ENCODE results near the gene CCK. TPM values are rescaled to one million over a fixed set of nuclear protein-coding genes. Genes with fewer than 3 reads are reported as not detected.

CCK gene
- total and polyA plus RNA-seq, 2 experiments from 2014 or later = 3.1 to 4.2 TPM

- no peak for TF ChIP-seq JUNB (IDR thresholded peaks at IDR 0.05; ENCODE audit: unreplicated experiment)
- TF ChIP-seq EZH2phosphoT487 (IDR thresholded peaks at IDR 0.05; ENCODE audit: unreplicated experiment) = no peak
- no peak for TF ChIP-seq EZH2 (IDR thresholded peaks at IDR 0.05; ENCODE audit: low read depth, unreplicated experiment)
- TF ChIP-seq, protein P1, sequence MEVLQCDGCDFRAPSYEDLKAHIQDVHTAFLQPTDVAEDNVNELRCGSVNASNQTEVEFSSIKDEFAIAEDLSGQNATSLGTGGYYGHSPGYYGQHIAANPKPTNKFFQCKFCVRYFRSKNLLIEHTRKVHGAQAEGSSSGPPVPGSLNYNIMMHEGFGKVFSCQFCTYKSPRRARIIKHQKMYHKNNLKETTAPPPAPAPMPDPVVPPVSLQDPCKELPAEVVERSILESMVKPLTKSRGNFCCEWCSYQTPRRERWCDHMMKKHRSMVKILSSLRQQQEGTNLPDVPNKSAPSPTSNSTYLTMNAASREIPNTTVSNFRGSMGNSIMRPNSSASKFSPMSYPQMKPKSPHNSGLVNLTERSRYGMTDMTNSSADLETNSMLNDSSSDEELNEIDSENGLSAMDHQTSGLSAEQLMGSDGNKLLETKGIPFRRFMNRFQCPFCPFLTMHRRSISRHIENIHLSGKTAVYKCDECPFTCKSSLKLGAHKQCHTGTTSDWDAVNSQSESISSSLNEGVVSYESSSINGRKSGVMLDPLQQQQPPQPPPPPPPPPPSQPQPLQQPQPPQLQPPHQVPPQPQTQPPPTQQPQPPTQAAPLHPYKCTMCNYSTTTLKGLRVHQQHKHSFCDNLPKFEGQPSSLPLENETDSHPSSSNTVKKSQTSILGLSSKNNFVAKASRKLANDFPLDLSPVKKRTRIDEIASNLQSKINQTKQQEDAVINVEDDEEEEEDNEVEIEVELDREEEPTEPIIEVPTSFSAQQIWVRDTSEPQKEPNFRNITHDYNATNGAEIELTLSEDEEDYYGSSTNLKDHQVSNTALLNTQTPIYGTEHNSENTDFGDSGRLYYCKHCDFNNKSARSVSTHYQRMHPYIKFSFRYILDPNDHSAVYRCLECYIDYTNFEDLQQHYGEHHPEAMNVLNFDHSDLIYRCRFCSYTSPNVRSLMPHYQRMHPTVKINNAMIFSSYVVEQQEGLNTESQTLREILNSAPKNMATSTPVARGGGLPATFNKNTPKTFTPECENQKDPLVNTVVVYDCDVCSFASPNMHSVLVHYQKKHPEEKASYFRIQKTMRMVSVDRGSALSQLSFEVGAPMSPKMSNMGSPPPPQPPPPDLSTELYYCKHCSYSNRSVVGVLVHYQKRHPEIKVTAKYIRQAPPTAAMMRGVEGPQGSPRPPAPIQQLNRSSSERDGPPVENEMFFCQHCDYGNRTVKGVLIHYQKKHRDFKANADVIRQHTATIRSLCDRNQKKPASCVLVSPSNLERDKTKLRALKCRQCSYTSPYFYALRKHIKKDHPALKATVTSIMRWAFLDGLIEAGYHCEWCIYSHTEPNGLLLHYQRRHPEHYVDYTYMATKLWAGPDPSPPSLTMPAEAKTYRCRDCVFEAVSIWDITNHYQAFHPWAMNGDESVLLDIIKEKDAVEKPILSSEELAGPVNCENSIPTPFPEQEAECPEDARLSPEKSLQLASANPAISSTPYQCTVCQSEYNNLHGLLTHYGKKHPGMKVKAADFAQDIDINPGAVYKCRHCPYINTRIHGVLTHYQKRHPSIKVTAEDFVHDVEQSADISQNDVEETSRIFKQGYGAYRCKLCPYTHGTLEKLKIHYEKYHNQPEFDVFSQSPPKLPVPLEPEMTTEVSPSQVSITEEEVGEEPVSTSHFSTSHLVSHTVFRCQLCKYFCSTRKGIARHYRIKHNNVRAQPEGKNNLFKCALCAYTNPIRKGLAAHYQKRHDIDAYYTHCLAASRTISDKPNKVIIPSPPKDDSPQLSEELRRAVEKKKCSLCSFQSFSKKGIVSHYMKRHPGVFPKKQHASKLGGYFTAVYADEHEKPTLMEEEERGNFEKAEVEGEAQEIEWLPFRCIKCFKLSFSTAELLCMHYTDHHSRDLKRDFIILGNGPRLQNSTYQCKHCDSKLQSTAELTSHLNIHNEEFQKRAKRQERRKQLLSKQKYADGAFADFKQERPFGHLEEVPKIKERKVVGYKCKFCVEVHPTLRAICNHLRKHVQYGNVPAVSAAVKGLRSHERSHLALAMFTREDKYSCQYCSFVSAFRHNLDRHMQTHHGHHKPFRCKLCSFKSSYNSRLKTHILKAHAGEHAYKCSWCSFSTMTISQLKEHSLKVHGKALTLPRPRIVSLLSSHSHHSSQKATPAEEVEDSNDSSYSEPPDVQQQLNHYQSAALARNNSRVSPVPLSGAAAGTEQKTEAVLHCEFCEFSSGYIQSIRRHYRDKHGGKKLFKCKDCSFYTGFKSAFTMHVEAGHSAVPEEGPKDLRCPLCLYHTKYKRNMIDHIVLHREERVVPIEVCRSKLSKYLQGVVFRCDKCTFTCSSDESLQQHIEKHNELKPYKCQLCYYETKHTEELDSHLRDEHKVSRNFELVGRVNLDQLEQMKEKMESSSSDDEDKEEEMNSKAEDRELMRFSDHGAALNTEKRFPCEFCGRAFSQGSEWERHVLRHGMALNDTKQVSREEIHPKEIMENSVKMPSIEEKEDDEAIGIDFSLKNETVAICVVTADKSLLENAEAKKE (CRISPR knock-in tag; IDR thresholded peaks at IDR 0.05) = no peak
- TF ChIP-seq NANOG (IDR thresholded peaks at IDR 0.05; ENCODE audit: borderline replicate concordance) = no peak
- TF ChIP-seq, protein P2, sequence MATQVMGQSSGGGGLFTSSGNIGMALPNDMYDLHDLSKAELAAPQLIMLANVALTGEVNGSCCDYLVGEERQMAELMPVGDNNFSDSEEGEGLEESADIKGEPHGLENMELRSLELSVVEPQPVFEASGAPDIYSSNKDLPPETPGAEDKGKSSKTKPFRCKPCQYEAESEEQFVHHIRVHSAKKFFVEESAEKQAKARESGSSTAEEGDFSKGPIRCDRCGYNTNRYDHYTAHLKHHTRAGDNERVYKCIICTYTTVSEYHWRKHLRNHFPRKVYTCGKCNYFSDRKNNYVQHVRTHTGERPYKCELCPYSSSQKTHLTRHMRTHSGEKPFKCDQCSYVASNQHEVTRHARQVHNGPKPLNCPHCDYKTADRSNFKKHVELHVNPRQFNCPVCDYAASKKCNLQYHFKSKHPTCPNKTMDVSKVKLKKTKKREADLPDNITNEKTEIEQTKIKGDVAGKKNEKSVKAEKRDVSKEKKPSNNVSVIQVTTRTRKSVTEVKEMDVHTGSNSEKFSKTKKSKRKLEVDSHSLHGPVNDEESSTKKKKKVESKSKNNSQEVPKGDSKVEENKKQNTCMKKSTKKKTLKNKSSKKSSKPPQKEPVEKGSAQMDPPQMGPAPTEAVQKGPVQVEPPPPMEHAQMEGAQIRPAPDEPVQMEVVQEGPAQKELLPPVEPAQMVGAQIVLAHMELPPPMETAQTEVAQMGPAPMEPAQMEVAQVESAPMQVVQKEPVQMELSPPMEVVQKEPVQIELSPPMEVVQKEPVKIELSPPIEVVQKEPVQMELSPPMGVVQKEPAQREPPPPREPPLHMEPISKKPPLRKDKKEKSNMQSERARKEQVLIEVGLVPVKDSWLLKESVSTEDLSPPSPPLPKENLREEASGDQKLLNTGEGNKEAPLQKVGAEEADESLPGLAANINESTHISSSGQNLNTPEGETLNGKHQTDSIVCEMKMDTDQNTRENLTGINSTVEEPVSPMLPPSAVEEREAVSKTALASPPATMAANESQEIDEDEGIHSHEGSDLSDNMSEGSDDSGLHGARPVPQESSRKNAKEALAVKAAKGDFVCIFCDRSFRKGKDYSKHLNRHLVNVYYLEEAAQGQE (IDR thresholded peaks at IDR 0.05; ENCODE audit: unreplicated experiment) = no peak
- TF ChIP-seq, protein P3, sequence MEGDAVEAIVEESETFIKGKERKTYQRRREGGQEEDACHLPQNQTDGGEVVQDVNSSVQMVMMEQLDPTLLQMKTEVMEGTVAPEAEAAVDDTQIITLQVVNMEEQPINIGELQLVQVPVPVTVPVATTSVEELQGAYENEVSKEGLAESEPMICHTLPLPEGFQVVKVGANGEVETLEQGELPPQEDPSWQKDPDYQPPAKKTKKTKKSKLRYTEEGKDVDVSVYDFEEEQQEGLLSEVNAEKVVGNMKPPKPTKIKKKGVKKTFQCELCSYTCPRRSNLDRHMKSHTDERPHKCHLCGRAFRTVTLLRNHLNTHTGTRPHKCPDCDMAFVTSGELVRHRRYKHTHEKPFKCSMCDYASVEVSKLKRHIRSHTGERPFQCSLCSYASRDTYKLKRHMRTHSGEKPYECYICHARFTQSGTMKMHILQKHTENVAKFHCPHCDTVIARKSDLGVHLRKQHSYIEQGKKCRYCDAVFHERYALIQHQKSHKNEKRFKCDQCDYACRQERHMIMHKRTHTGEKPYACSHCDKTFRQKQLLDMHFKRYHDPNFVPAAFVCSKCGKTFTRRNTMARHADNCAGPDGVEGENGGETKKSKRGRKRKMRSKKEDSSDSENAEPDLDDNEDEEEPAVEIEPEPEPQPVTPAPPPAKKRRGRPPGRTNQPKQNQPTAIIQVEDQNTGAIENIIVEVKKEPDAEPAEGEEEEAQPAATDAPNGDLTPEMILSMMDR (conservative IDR thresholded peaks at IDR 0.05; ENCODE audit: low read depth in 2 of 2) = no peak
- no peak for TF ChIP-seq ZNF114 (CRISPR knock-in tag; IDR thresholded peaks at IDR 0.05)
- TF ChIP-seq ETS1 (IDR thresholded peaks at IDR 0.05) = no peak
- TF ChIP-seq POLR2AphosphoS5 (IDR thresholded peaks at IDR 0.05; ENCODE audit: low read depth) = no peak
- TF ChIP-seq ZNF331 (CRISPR knock-in tag; IDR thresholded peaks at IDR 0.05; ENCODE audit: low read depth) = no peak
- no peak for TF ChIP-seq STAT1 (IDR thresholded peaks at IDR 0.05; ENCODE audit: unreplicated experiment)
- TF ChIP-seq CREB1 (CRISPR knock-in tag; IDR thresholded peaks at IDR 0.05; ENCODE audit: low read depth) = no peak
- H3K36me3 Mint-ChIP-seq (ENCODE audit: low read depth) = no peaks in the 10 kb centered on the region
- Histone ChIP-seq H3K9me2 (ENCODE audit: insufficient read depth) (no peaks in the 10 kb centered on the region; the same call in 1 of the 2 replicates), H2AFZ (no peak overlapping the region; the same call in 1 of the 2 replicates), H3K27ac (ENCODE audit: low read depth) (no peak overlapping the region), H3K4me1 (ENCODE audit: insufficient read depth) (no peaks in the 10 kb centered on the region), H3K27me3 (ENCODE audit: insufficient read depth) (no peaks in the 10 kb centered on the region), H3K4me2 (no peak overlapping the region), H3K79me2 (replicated peaks; ENCODE audit: insufficient read depth) (no peaks in the 10 kb centered on the region), H3K4me3 (no peak overlapping the region), H3F3A (replicated peaks; ENCODE audit: low read depth) (no peaks in the 10 kb centered on the region), H3K36me3 (ENCODE audit: insufficient read depth) (no peaks in the 10 kb centered on the region), H4K20me1 (replicated peaks; ENCODE audit: insufficient read depth) (no peaks in the 10 kb centered on the region; the same call in 1 of the 2 replicates)
- H3K27me3 Mint-ChIP-seq (ENCODE audit: insufficient read depth, low read depth, poor library complexity) = peaks cover 7% of the 10 kb centered on the region
- DNase-seq (ENCODE audit: low spot score) = no peak
- no peak overlapping the region for H3K27ac Mint-ChIP-seq
- no peak overlapping the region for H3K4me3 Mint-ChIP-seq
- no peaks in the 10 kb centered on the region; the same call in 1 of the 3 replicates for H3K9me3 Mint-ChIP-seq
- ATAC-seq = no peak
- peaks cover 5% of the 10 kb centered on the region for H3K4me1 Mint-ChIP-seq
Observed at GRCh38 chr3:42302924-42303634, 37.1 kb upstream of the CCK start.

Data from GM23338 (cell line).